ENCODE data around the gene MACO1.

MACO1 gene

GRCh38 chr1:25524568-25525360 is 94.1 kb downstream of the MACO1 start:
- DNase-seq (ENCODE audit: low read depth) = no peak

DNA sequence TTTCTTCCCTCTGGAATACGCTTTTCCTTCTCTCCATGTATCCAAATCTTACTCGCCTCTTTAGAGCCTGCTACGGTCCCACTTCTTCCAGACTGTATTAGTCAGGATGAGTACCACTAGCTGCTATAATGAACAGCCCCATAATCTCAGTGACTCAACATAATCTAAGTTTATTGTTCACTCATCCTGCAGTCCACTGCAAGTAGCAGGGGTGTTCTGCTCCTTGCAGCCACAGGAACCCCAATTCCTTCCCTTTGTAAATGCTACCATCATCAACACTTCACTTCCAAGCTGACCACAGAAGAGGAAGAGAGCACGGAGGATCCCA is 94.6 kb downstream of the MACO1 start:
- no peak for DNase-seq (ENCODE audit: low read depth)

GRCh38 chr1:25526753-25527152 is 96.1 kb downstream of the MACO1 start:
- DNase-seq (ENCODE audit: low read depth) = no peak

DNA sequence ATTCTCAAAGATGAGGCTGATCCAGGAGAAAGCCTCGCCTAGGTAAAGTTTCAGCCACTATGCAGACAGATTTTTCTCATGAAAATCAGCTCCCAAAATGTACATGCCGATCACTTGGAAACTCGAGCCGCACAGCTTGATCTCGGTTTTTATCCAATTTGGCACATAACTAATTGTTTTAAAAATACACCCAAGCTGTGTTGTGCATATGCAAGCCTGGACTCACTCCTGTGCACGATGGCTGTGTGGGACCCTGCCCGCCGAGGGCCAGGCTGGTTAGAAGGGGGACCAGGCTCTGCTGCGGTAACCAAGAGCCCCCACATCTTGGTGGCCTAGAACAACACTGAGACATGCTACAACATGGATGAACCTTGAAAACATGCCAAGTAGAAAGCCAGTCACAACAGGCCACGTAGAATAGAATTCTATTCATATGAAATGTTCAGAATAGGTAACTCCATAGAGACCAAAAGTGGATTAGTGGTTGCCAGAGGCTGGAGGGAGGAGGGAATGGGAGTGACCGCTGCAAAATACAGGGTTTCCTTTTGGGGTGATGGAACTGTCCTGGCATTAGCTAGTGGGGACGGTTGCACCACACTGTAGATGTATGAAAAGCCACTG is 96.6 kb downstream of the MACO1 start:
- DNase-seq (ENCODE audit: low read depth) = no peak

DNA sequence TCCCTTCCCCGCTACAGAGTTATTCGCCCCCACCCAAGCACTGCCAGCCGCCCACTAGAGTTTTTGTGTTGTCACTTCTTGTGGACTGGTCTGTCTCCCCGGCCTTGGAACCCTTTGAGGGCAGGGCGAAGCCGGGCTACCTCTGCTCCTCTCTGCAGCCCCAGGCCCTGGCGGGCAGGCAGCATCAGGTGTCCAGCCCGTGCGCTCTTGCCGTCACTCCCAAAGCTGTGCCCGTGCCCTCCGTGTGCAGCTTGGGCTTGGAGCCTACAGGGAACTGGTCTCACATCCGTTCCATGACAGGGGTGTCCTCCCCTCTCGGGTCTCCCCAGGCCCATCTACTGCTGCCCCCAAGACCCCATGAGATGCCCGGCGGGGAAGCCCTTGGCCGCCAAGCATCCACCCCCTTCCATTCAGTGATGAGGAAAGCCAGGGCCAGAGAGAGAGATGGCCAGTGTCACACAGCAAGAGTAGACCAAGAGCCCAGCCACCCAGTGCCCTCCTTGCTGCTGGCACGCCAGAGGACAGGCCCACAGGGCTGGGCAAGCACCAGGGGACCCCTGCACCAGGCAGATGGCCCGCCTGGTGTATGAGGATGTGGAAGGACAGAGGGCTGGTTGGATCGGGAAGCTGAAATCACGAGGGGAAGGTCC is 97.4 kb downstream of the MACO1 start:
- no peak for DNase-seq (ENCODE audit: low read depth)

- DNase-seq (ENCODE audit: low read depth) = no peak
Observed at GRCh38 chr1:25528881-25529517, 98.3 kb downstream of the MACO1 start.

- DNase-seq (ENCODE audit: low read depth) = no peak
Observed at GRCh38 chr1:25529518-25530185, 99.0 kb downstream of the MACO1 start.

DNA sequence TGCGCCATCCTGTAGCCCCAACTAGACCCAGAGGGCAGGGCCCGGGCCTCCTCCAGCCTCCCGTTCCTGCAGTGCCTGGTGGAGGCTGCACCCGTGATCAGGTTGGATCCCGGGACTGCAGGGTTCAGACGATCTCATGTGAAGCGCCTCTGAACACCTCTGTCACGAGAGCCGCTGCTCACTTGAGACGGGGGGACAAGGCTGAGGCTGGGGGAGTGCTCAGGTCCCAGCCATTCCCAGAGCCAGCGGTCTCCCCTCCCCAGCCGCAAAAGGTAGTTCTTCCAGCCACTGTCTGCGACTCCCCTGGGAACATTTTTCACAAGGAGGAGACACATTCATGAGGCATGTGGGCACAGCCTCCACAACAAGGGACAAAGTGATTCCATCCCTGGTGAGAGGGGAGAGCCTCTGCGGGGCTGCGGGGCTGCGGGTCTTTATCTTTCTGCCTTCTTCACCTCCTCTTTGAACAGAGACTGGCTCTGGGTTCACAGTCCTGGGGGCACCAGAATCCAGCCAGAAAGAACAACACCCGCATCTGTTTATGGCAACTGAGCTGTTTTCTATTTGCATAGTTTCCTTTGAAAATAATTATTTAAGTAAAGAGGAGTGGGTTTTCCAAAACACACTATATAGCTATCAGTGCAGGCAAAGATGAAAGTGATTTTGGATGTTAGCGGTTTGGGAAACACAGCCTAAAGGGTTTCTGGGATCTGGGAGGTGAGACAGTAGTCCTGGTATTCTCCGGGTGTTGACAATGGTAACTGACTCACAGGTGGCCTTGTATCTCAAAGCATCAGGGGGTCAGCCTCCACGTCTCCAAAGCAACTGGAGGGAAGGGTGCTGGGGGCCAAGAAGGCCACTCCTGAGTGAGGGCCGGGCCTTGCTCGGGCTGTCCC is 99.7 kb downstream of the MACO1 start:
- DNase-seq (ENCODE audit: low read depth) = no peak

DNA sequence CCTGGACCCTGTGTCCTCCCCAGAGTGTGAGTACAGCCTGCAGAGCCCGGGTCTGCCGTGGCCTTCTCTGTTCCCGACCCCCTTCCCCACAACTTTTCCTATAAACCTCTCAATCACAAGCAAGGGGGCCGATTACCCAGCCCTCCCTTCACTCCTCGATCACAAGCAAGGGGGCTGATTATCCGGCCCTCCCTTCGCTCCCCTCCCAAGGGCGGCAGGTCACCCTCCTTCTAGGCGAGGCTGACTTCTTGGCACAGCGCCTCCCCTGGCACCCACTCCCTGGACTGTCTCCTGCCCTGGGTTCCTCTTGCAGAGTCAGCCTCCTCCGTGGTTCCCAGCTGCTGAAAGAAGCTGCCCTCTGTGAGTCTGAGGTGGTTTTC is 100.4 kb downstream of the MACO1 start:
- DNase-seq (ENCODE audit: low read depth) = no peak

DNA sequence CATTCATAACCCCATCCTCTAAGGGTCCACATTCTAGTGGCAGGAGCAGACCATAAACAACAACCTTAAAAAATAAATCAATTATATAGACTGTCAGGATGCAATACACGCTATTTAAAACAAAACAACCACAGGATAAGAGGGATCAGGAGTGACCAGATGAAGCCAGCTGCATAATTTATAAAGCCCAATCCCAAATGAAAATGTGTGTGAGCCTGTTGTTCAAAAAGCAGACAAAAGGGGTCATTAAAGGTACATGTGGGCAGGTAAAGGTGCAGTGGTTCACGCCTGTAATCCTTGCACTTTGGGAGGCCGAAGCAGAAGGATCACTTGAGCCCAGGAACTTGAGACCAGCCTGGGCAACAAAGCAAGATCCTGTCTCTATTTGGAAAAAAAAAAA is 102.3 kb downstream of the MACO1 start:
- no peak for DNase-seq (ENCODE audit: low read depth)

- no peak for DNase-seq (ENCODE audit: low read depth)
Observed at GRCh38 chr1:25533775-25534409, 103.2 kb downstream of the MACO1 start.

GRCh38 chr1:25534410-25534788 is 103.7 kb downstream of the MACO1 start:
- DNase-seq (ENCODE audit: low read depth) = no peak

- no peak for DNase-seq (ENCODE audit: low read depth)
Observed at GRCh38 chr1:25536124-25536523, 105.4 kb downstream of the MACO1 start.

GRCh38 chr1:25537153-25537831 is 106.6 kb downstream of the MACO1 start:
- no peak for DNase-seq (ENCODE audit: low read depth)

- DNase-seq (ENCODE audit: low read depth) = no peak
Observed at GRCh38 chr1:25538191-25538767, 107.6 kb downstream of the MACO1 start.

DNA sequence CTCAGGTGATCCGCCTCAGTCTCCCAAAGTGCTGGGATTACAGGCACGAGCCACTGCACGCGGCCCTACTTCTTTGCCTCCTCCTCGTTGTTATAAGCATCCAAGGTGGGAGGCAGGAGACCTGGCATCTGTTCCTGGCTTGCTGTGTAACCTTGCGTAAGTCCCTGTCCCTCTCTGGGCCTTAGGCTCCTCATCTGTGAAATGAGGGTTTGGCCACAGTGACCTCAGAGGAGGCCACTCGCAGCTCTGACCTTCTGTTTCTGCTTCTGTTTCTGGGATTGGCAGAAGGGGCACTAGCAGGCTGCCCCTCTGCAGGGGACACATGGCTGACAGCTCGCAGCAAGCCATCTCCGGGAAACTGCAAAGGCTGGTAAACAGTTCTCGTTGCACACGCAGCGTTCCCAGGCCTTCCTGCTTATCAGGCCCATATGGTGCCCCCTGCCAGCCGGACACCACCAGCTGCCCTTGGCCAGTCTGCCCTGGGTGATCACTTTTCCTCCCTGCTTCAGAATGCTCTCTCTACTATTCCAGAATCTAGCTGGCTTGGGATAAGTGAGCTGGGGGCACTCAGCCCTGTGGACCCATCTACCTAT is 110.1 kb downstream of the MACO1 start:
- no peak for DNase-seq (ENCODE audit: low read depth)

DNA sequence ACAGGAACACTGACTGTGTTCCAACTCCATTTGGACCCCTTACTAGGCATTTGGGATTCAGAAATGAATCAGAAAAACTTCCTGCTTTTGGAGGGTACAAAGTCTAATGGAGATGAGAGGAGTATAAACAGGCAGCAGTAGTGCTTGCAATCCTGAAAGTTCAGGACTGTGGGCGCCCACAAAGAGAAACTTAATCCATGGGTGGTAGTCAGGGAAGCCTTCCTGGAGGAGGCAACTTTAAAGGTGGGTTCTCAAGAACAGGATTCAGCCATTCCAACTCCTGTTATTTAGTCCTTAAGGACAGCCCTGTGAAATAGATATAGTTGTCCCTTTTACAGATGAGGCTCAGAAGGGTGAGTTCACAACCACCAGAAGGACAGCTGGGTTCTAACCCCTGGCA is 110.7 kb downstream of the MACO1 start:
- DNase-seq (ENCODE audit: low read depth) = no peak

GRCh38 chr1:25541889-25542658 is 111.4 kb downstream of the MACO1 start:
- DNase-seq (ENCODE audit: low read depth) = no peak

- DNase-seq (ENCODE audit: low read depth) = no peak
Observed at GRCh38 chr1:25543005-25543424, 112.3 kb downstream of the MACO1 start.

All from CMK (cell line).